ENCODE measurements around the gene OR9I1.
A peak's percentile ranks its signal among the peaks of the same experiment; 100 is the strongest.

OR9I1 gene

GRCh38 chr11:58125469-58125868, at the start of gene OR9I1:
Gene OR9I1, minus strand, starts transcription at chr11:58125530. Its CDS starts 6,086 bp downstream, at chr11:58119444.
- no peak for DNase-seq

GRCh38 chr11:58165504-58166106, 40.3 kb upstream of the OR9I1 start:
- no peak for DNase-seq

GRCh38 chr11:58164990-58165389, 39.7 kb upstream of the OR9I1 start:
- no peak for DNase-seq

- DNase-seq = no peak
Measured at GRCh38 chr11:58164389-58164788, 39.1 kb upstream of the OR9I1 start.

GRCh38 chr11:58152781-58153180, 27.5 kb upstream of the OR9I1 start:
- DNase-seq = peak in 1 of 2 experiments; percentile 11

GRCh38 chr11:58142761-58143160, 17.4 kb upstream of the OR9I1 start:
- DNase-seq = no peak

GRCh38 chr11:58135171-58135570, 9.8 kb upstream of the OR9I1 start:
- no peak for DNase-seq

GRCh38 chr11:58134151-58134550, 8.8 kb upstream of the OR9I1 start:
- no peak for DNase-seq

- DNase-seq = no peak
Measured at GRCh38 chr11:58133309-58134076, 8.2 kb upstream of the OR9I1 start.

GRCh38 chr11:58127350-58127749, 2.0 kb upstream of the OR9I1 start:
- DNase-seq = no peak

GRCh38 chr11:58121096-58121495, 4.2 kb downstream of the OR9I1 start:
- DNase-seq = no peak

- DNase-seq = no peak
Measured at GRCh38 chr11:58097437-58097836, 27.9 kb downstream of the OR9I1 start.

GRCh38 chr11:58086528-58086927, 38.8 kb downstream of the OR9I1 start:
- no peak for DNase-seq

GRCh38 chr11:58075781-58076180, 49.5 kb downstream of the OR9I1 start:
- DNase-seq = no peak

GRCh38 chr11:58070585-58070984, 54.7 kb downstream of the OR9I1 start:
- DNase-seq = no peak

- DNase-seq = no peak
Measured at GRCh38 chr11:58068655-58069054, 56.7 kb downstream of the OR9I1 start.

GRCh38 chr11:58067685-58068084, 57.6 kb downstream of the OR9I1 start:
- DNase-seq = no peak
